Skin of body (tissue), 2 donors: ENCODE data around the gene MSL2. TPM values are rescaled to one million over a fixed set of nuclear protein-coding genes. Genes with fewer than 3 reads are reported as not detected.
"Not testable (repeated sequence)": the region's sequence is repeated elsewhere in the genome, so short reads cannot be mapped to it uniquely, and the experiment has no call there.

Experiments used
- DNase-seq: peaks from one replicate; lab custom pipeline; 2025; lab: John Stamatoyannopoulos, UW
- total RNA-seq: library from RNA; depleted of rRNA; stranded (reverse); fragments of >200 nt; gene quantifications from one replicate; pipeline ENCODE4 v1.2.3, GENCODE V29; 2014

MSL2 gene
- total RNA-seq, result 23.8 TPM

GRCh38 chr3:136196064-136196400 is at the start of gene MSL2:
TSS of gene MSL2 (minus strand) at chr3:136196335. CDS start at chr3:136195113, 1,222 bp downstream.
- DNase-seq, result no peak

GRCh38 chr3:136245691-136246090 is 49.6 kb upstream of the MSL2 start:
- no peak for DNase-seq

- DNase-seq, result no peak
Observed at GRCh38 chr3:136239094-136239493, 43.0 kb upstream of the MSL2 start.

GRCh38 chr3:136237961-136238649 is 42.0 kb upstream of the MSL2 start:
- no peak for DNase-seq

GRCh38 chr3:136237103-136237502 is 41.0 kb upstream of the MSL2 start:
- DNase-seq, result no peak

GRCh38 chr3:136236109-136236508 is 40.0 kb upstream of the MSL2 start:
- no peak for DNase-seq

- no peak for DNase-seq
Observed at GRCh38 chr3:136235545-136235944, 39.4 kb upstream of the MSL2 start.

GRCh38 chr3:136232413-136232812 is 36.3 kb upstream of the MSL2 start:
- DNase-seq, result no peak

- DNase-seq, result not testable (repeated sequence)
Observed at GRCh38 chr3:136222746-136223145, 26.6 kb upstream of the MSL2 start.

- no peak for DNase-seq
Observed at GRCh38 chr3:136211547-136211946, 15.4 kb upstream of the MSL2 start.

- DNase-seq, result no peak
Observed at GRCh38 chr3:136209921-136210320, 13.8 kb upstream of the MSL2 start.

- no peak for DNase-seq
Observed at GRCh38 chr3:136207489-136208115, 11.5 kb upstream of the MSL2 start.

- DNase-seq, result not testable (repeated sequence)
Observed at GRCh38 chr3:136199219-136199618, 3.1 kb upstream of the MSL2 start.

- not testable (repeated sequence) for DNase-seq
Observed at GRCh38 chr3:136198462-136199078, 2.4 kb upstream of the MSL2 start.

GRCh38 chr3:136197159-136197793 is 1.1 kb upstream of the MSL2 start:
- no peak for DNase-seq

- DNase-seq, result peak; percentile 100
Observed at GRCh38 chr3:136196401-136197158, 445 bp upstream of the MSL2 start.

- peak; percentile 79 for DNase-seq
Observed at GRCh38 chr3:136195258-136196063, 674 bp downstream of the MSL2 start.

- DNase-seq, result peak; percentile 33
Observed at GRCh38 chr3:136194409-136195257, 1.5 kb downstream of the MSL2 start.

- peak; percentile 5 for DNase-seq
Observed at GRCh38 chr3:136193278-136194054, 2.7 kb downstream of the MSL2 start.
